ENCODE data around the gene OR7G2.
"Not testable (repeated sequence)": the region's sequence is repeated elsewhere in the genome, so short reads cannot be mapped to it uniquely, and the experiment has no call there.

OR7G2 gene

DNA sequence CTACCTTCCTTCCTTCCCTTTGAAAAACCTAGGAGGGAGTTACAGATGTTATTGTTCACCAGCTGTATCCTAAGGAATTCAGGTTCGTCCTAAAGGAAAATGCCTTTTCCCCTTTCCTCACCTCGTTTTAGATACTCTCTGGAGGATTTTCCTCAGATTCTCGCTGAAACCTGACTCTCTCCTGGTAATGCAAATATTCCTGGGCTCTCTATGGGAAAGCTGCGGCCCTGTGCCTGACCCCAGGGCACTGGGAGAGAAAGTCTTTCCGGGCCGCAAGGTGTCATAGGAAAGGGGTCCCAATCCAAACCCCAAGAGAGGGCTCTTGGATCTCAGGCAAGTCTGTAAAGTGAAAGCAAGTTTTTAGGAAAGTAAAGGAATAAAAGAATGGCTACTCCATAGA lies 33.5 kb downstream of the OR7G2 start:
- no peak for DNase-seq (ENCODE audit: low read depth)

DNA sequence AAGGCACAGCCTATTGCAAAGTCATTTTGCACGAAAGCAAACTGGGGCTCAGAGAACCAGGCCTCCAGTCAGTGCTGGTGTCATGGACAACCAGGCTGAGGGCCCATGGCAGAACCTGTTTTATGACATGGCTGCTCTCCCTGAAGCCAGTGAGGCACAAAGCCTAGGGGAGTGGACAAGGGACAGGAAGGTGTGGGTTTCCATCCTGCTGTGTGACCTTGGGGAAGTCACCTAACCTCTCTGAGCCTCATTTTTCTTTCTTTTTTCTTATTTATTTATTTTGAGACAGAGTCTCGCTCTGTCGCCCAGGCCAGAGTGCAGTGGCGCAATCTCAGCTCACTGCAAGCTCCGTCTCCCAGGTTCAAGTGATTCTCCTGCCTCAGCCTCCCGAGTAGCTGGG lies 35.6 kb downstream of the OR7G2 start:
- not testable (repeated sequence) for DNase-seq (ENCODE audit: low read depth)

DNA sequence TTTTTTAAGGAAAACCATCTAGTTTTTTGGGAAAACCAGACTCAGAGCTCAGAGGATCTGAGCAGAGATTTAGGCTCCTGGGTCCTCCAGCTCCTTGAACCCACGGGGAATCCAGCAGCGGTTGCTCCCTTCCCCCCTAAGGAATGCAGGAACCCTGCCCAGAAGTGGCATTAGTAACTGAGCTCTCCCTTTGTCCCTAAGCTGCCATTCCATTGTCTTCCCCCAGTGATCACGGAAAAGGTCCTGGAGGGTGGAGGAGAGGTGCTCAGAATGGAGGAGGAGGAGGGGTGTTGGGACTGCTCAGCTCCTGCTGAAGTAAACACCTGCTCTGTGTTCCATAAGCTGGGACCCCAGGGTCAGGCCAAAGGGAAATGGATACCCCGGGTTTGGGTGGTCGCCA lies 37.2 kb downstream of the OR7G2 start:
- DNase-seq (ENCODE audit: low read depth): no peak

DNA sequence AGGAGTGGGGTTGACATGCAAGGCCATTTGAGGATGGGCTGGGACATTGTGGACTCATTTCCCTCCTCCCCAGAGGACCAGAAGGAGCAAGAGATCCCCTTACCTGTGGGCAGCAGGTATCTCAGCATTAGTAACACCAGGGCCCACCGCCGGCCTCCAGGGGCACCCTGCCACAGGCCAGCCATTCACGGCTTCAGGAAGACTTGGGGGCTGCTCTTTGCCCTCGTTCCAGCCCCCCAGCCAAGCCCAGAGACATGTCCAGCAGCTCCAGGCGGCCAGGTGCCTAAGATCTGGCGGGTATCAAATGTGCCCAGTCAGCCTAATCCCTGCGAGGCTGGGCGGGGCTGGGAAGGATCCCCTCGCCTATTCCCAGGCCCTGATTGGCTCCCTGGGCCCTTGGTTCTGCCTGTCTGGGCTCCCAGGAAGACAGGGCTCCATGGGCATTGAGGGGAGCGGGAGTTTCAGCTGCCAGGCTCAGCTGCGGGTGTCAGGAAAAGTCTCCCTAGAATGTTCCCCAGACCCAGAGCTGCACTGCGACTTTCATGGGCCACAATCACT lies 41.7 kb downstream of the OR7G2 start:
- DNase-seq (ENCODE audit: low read depth): no peak

GRCh38 chr19:9061879-9062278 lies 45.4 kb downstream of the OR7G2 start:
- no peak for DNase-seq (ENCODE audit: low read depth)

GRCh38 chr19:9060564-9061340 lies 46.5 kb downstream of the OR7G2 start:
- DNase-seq (ENCODE audit: low read depth): no peak

DNA sequence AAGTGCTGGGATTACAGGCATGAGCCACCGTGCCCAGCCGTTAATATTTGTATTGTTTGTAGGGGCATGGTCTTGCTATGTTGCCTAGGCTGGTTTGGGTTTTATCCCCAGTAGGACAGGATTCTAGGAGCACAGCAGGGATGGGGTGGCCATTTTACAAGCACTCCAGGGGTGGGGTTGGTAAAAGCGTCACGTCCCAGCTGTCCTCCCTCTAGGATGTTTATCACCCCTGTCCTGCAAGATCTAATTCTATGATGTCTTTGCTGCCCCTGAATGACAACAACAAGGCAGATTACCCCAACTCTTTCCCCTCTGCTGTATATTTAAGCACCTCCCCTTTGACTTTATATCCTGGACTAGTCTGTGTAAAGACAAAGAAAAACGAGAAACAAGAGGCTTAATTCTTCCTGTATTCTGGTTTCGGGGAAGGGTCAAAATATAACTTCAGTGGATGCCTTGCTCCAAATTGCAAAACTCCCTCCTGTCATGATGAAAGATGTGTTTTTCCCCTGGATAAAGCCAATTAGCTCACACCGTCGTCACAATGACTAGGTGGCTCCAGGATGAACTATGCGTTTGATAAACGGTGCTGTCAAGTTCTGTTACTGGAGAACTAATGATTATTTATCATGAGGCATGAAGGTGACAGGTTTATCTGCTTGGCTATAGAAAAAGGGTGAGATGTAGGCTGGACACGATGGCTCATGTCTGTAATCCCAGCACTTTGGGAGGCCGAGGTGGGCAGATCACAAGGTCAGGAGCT lies 48.2 kb downstream of the OR7G2 start:
- no peak for DNase-seq (ENCODE audit: low read depth)

DNA sequence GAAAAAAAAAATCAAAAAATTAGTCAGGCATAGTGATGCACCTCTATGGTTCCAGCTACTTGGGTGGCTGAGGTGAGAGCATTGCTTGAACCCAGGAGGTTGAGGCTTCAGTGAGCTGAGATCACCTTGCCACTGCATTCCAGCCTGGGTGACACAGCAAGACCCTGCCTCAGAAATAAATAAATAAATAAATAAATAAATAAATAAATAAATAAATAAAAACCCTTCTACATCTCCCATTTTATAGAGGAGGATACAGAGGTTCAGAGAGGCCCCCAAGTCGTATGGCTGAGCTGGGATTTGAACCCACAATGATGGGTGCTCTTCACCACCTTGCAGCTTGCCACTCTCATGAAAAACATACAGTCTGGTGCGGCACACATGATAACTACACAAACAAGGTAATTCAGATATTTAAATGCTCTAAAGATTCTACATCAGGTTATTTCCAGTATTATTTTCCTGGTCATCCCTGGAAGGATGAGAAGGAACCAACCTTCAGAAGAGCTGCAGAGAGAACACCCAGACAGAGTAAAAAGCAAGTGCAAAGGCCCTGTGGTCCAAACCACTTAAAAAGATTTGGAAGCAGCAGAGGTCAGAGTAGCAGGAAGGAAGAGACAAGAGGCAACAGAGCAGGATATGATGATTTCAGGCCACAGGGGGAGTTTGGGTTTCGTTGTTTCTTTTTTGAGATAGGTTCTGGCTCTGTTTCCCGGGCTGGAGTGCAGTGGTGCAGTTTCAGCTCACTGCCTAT lies 49.6 kb downstream of the OR7G2 start:
- DNase-seq (ENCODE audit: low read depth): no peak

GRCh38 chr19:9056131-9056530 lies 51.1 kb downstream of the OR7G2 start:
- DNase-seq (ENCODE audit: low read depth): not testable (repeated sequence)

DNA sequence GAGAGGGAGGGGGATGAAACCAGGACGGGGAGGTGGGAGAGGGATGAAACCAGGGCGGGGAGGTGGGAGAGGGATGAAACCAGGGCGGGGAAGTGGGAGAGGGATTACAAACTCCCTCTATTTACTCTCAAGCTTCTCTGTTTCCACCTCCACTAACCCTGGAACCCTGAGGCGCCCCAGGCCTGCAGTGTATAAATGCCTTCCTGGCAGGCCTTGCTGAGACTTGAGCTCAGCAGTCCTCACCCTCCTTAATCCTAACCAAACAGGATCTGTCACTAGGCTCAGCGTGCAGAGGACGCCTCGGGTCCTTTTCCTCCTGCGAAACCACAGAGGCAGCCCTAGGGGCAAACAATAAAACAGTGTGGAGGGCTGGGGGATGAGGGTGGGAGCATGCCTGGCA lies 52.5 kb downstream of the OR7G2 start:
- no peak for DNase-seq (ENCODE audit: low read depth)

GRCh38 chr19:9054207-9054606 lies 53.1 kb downstream of the OR7G2 start:
- DNase-seq (ENCODE audit: low read depth): no peak

GRCh38 chr19:9053674-9054073 lies 53.6 kb downstream of the OR7G2 start:
- not testable (repeated sequence) for DNase-seq (ENCODE audit: low read depth)

DNA sequence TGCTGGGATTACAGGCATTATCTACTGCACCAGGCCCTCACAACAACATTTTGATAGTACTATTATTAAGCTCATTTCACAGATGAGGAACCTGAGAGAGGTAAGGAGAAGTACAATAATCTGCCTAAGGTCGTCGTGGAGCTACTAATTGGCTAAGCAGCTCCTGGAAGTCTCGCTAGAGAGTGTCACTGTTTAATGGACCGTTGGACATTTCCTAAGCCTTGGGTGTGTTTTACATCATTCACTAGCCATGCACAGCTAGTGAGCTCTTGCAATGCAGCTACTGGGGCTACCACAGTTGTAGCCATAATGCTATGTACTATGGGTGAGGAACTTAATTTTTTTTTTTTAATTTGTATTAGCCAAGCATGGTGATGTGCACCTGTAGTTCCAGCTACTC lies 54.4 kb downstream of the OR7G2 start:
- DNase-seq (ENCODE audit: low read depth): no peak

Data from iris pigment epithelial cell (primary cell).